COR-L47 (cell line): ENCODE results near the gene BRAT1.
A peak's percentile ranks its signal among the peaks of the same experiment; 100 is the strongest.
"Not testable (repeated sequence)": the region's sequence is repeated elsewhere in the genome, so short reads cannot be mapped to it uniquely, and the experiment has no call there.

Experiments
- DNase-seq: peaks from one replicate; lab custom pipeline; 2025; lab: John Stamatoyannopoulos, UW

The BRAT1 gene

DNA sequence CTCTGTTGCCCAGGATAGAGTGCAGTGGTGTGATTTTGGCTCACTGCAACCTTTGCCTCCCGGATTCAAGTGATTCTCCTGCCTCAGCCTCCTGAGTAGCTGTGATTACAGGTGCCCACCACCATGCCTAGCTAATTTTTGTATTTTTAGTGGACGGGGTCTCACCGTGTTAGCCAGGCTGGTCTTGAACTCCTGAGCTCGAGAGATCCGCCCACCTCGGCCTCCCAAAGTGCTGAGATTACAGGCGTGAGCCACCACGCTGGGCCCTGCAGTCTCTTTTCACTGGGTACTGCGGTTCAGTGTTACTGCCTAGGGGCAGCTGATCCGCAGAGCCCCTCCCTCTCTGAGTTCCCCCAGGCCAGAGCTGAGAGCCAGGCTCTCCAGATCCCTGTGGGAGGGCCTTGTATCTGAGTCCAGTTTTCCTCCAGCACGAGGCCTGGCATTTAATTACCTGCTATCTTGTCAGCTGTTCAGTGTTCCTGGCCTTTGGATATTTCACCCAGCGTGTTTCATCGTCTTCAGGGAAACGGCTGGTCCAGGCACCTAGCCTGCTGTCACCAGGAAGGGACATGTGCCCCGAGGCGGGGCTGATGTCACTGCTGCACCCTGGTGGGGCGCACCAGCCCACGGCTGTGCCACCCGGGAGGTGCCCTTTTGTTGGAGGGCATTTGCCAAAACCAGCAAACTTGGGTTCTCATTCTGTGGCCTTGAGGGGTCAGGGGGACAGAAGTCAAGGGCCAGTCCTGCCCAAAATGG is 19.3 kb downstream of the BRAT1 start:
- peak; percentile 19 for DNase-seq

DNA sequence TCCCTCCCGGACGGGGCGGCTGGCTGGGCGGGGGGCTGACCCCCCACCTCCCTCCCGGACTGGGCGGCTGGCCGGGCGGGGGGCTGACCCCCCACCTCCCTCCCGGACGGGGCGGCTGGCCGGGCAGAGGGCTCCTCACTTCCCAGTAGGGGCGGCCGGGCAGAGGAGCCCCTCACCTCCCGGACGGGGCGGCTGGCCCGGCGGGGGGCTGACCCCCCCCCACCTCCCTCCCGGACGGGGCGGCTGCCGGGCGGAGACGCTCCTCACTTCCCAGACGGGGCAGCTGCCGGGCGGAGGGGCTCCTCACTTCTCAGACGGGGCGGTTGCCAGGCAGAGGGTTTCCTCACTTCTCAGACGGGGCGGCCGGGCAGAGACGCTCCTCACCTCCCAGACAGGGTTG is 21.1 kb downstream of the BRAT1 start:
- DNase-seq: not testable (repeated sequence)

DNA sequence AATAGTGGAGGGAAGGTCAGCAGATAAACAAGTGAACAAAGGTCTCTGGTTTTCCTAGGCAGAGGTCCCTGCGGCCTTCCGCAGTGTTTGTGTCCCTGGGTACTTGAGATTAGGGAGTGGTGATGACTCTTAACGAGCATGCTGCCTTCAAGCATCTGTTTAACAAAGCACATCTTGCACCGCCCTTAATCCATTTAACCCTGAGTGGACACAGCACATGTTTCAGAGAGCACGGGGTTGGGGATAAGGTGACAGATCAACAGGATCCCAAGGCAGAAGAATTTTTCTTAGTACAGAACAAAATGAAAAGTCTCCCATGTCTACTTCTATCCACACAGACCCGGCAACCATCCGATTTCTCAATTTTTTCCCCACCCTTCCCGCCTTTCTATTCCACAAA is 21.8 kb downstream of the BRAT1 start:
- not testable (repeated sequence) for DNase-seq

DNA sequence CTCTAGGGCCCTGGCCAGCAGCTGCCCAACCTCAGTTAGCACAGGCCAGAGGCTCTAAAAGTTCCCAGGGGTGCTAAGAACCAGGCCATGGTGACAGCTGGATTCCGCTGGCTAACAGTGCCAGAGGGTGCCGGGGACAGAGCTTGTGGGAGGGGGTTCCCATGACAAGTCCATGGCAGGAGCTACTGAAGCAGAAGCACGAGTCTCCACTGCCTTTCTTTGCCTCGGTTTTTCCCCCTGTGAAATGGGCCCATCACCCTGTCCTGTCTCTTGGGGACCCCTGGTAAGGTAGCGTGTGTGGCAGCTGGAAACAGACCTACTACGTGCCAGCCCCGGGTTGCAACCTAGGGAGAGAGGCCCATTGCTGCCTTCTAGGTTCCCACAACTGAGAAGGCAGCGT is 22.5 kb downstream of the BRAT1 start:
- DNase-seq: not testable (repeated sequence)

DNA sequence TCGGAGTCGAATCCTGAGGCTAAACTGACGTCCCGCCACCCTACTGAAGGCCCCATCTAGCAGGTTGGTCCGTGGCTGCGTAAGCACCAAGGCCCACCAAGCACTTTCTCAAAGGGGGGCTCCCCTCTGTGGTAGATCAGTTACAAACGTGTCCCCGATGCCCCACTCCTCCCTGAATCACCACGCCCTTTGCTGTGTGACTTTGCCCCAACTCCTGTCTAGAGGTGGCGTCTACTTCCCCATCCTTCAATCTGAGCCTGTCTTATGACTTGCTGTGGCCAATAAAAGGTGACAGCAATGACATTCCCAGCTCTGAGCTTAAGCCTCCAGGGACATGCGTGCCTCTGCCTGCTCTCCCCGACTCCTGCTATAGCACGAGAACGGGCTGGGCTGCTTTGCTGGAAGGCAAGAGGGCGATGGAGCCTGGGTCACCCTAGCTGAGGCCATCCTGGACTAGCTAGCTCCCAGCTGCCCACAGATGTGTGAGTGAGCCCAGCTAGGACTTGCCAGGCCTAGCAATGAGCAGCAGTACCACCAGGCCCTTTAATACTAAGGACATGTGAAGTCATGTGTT is 23.0 kb downstream of the BRAT1 start:
- not testable (repeated sequence) for DNase-seq

DNA sequence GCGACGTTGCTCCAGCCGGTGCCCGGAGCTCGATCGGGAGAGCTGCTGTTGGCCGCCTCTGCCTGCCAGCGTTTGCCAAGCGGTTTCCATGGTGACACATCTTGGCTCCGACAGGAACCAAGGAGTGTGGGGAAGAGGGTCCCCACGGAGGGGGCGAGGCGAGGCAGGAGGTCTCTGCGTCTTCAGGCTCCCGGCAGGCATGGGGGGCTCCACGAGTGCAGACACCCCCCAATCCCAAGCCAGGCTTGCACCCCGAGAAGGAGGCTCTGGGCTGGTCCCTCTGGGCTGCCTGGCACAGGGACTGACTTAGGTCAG is 23.6 kb downstream of the BRAT1 start:
- DNase-seq: not testable (repeated sequence)

DNA sequence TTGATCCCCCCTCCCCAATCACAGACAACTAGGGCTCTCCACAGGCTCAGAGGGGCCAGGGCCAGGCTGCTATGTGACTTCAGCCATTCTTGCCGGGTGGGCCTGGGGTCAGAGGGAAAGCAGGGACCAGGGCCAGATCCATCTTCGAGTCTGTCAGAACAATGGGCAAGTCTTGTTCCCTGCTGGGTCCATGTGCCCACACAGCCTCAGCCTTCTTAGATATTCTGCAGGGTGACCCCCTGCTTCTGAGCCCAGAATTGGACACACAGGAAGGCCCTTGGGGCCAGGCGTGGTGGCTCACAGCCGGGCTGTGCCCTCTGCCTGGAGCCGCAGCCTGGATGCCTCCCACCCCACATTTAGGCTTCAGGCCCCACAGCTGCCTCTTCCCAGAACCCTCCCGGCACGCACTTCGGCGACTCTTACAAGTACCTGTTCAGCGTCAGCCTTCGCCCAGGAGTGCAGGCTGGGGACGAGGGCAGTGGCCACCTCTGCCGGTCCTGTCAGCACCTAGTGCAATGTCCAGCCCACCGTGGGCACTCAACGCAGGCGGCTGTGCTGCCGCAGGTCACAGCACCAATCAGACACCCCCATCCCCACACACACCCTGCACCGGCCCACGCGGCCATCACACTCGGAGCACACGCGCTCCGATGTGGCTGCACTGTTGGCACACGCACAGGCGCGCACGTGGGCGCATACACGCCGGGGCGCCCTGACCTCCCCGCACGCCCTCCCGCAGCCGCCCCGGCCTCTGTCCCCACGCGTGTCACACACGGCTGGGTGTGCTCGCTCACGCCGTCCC is 24.1 kb downstream of the BRAT1 start:
- DNase-seq: not testable (repeated sequence)

DNA sequence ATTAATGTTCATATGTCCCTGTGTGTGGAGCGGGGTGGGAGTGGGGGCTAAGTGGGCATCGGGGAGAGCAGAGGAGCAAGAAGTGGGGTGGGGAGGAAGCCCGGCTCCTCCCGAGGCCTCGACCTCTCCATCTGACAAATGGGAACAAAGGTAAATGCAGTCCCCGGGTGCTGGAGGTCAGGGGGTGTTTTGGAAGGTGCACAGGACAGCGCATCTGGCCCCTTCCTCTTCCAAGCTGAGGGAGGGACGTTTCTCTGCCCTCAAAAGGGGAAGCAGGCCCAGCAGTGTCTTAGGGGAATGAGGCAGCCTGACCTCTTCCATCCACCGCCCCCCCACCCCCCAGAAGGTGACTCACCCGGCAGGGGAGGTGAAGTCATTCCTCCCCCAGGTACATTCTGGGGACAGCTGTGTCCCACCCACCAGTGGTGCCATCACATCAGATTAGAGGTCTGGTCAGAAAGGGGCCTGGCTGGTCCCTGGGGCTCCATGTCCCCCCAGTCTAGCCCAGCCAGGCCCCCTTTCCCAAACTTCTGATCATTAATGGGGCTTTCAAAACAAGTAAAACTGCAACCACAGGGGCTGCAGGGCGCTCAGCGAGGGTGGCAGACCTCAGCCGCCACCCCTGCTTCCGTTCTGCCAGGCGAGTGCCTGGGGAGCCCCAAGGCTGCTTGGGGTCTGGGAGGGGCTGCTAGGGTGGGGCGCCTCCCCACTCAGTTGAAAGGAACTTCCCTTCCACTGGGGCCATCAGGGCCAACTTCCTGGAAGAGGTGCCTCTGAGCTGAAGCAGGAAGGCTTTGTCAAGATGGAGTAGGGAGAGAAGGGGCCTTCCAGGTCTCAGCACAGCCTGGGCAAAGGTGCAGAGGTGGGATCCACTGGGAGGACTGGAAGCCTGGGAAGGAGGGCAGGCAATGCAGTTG is 25.0 kb downstream of the BRAT1 start:
- no peak for DNase-seq

DNA sequence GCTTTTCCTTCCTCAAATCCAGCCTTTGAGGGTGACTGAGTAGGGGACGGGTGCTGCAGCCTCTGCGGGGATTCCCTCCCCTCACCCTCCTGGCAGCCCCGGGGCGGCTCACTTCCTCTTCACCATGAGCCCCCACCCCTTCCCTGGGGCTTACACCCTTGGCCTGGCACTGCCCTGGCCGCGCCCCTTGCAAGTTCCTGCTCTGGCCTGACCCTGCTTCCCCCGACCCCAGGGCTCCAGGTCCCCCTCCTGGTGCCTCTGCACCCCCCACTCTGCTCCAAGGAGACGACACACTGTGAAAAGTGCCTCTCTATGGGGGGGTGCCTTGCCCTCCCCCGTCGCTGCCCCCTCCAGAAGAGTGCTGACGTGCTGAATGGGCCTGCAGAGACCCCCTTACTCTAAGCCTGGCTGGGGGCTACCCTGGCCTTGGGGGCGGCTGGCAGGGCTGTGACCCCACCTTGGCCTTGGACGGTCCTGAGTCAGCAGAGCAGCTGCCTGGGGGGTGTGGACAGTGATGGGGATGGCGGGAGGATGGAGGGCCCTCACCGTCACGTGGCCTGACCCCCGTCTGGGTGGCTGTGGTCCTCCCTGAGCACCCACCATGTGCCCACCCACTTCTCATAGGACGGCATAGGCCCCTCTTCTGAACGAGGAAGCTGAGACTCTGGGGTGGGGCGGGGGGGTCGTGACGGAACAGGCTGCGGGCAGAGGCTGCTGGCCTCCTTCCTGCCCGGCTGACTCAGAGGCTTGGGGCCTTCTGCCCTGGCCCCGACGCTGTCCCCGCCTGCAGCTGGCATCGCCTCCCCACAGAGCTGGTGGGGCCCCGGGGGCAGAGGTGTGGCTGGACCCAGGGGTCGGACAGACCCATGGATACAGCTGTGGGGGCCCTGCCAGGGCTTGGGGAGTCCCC is 25.9 kb downstream of the BRAT1 start:
- no peak for DNase-seq

DNA sequence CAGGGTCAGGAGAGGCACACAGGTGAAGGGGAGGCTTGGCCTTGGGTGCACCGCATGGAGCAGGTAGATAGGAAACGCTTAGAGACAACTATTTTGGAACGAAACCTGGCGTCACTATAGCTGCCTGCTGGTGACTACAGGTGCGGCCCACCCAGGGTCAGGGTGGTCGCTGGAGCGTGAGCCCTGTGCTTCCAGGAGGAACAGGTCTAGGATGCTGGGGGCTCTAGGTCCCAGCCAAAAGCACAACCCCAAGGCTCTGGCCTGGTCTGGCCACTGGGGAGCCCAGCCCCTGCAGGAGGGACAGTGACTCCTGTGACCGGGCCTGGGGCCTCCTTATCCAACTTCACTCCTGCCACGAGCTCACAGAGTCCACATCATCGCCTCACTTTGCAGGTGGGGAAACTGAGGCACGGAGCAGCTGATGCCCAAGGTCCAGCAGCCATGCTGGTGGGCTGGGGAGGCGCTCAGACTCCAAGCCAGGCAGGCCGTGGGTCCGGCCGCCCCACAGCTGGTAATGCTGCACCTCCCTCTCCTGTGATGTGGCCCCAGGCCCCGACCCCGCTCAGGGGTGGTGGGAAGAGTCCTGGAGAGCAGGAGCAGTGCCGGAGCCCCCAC is 26.7 kb downstream of the BRAT1 start:
- DNase-seq: no peak

DNA sequence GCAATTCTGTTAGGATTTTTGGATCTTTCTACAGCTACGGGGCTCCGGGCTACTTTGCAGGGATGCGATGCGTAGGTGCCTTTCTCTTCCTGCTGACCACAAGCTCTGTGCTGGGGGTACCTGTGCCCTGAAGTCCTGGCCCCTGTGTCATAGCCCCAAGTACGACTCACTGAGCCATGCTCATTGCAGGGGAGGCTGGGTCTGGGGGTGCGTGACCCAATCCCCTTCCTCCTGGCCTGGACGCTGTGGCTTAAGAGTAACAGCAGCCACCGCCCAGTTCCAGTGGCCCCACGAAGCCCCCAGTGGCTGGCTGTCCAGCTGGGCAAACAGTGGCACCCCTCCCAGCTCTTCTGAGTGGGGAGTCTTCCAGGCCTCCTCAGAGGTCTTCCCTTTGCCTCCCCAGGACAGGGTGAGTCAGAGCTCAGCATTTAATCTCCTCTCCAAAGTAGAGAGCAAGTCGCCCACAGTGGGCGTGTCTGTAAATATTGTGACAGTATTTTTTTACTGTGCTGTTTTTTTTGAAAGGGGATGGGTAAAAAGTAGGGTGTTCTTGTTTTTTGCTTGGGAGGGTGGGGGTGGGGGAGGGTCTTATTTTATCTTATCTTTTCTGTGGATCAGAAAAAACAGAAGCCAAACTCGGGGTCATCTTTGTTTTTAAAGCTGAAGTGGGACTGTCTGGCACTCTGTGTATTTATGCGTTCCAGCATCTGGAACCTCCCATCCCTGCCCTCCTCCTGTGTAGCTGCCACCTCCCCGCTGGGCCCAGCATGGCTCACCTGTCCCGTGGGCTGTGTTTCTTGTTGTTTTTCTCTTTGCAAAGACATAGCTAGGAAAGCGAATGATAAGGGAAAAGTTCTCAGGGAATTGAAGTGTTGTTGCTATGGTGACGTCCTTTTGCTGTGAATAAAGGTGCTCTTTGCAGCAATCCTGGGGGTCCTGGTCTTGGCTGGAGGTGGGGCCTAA is 27.5 kb downstream of the BRAT1 start:
- peak; percentile 84 for DNase-seq

DNA sequence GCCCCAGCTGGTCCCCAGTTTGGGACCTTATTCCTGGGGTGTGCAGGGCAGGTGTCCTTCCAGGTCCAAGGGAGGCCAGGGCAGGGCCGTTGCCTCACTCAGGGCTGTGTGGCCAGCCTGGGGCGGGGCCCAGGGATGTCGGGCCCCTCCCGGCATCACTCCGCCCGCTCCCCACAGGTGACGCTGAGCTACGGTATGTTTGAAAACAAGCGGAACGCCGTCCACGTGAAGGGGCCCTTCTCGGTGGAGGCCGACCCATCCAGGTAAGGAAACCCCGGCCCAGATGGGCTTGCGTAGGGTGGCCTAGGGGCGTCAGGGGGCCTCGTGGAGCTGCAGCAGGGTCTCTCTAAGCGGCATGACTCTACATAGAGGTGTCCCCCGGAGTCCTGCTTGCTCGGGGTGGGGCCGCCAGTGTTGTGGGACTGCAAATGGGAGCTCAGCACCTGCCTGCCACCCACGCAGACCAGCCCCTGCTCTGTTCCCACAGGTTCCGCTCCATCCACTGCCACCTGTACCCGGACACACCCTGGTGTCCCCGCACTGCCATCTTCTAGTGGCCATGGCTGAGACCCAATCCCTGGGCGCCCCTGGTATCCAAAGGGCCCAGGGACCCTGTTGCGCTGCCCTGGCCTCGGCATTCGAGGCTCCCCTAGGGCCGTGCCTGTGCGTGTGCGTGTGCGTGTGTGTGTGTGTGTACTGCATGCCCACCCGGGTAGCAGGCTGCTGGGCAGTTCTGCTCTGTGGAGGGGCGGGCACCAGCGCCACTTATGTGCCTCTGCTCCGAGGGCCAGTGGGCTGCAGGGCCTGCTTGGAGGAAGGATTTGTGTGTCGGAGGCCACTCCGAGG is 28.4 kb downstream of the BRAT1 start:
- no peak for DNase-seq

DNA sequence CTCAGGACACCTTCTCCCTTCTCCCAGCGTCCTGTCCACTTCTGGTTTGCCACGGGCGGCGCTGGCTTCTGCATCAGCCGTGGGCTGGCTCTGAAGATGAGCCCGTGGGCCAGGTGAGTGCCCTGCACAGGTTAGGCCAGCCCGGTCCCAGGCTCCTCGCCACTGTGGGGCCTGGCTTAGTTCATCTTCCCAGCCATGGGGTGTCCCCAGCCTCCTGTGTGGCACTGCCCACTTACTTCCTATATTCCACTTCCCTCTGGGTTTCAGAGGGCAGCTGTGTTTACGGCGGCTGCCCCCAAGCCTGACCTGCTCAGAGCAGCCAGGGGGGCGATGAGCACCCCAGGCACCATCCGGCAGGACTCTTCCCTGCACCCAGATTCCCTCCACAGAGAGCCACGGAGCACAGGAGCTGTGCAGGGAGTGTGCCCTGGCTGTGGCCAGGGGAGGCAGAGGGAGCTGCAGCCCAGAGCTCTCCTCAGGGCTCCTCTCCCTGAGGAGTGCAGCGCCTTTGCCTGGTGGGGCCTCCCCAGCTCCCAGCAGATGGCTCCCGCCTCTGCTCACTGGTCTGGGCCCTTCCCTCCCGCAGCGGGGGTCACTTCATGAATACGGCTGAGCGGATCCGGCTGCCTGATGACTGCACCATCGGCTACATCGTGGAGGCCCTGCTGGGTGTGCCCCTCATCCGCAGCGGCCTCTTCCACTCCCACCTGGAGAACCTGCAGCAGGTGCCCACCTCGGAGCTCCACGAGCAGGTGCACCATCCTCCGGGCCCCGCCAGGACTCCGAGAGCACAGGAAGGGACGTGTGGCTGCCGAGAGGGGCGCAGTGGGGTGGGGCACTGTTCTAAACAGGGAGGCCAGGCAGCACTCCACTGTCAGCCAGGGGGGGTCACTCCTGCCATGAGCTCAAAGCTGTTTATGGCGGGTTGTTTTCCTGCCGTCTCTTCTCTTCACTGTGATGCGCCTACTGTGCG is 29.4 kb downstream of the BRAT1 start:
- DNase-seq: peak; percentile 91

DNA sequence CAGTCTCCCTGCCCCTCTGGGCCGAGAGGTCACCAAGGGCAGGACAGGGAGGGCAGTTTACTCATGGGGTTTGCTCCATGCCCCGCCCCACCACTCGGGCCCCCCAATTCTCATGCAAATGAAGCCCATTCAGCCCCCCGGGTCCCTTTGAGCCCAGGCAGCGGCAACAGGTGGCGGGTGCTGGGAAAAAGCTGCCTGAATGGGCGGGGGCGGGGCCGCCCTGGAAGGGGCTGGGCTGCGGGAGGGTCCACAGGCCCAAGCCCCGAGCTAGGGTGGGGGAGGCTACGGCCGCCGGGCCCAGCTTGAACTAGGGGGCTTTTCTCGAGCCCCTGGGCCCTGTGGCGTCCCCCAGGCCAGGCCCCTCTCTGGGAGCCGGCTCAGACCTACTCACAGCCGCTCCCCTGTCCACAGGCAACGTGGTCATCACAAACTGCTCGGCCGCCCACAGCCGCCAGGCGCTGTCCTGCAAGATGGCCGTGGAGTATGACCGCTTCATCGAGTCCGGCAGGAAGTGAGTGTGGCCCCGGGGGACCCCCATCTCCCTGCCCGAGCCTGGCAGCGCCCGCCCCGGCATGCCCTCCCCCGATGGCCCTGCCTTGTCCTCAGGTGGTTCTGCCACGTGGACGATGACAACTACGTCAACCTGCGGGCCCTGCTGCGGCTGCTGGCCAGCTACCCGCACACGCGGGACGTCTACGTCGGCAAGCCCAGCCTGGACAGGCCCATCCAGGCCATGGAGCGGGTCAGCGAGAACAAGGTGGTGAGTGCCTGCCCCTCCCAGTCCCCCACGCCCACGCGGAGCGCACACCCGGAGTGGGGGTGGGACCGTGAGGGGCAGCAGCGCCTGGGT is 30.3 kb downstream of the BRAT1 start:
- no peak for DNase-seq

DNA sequence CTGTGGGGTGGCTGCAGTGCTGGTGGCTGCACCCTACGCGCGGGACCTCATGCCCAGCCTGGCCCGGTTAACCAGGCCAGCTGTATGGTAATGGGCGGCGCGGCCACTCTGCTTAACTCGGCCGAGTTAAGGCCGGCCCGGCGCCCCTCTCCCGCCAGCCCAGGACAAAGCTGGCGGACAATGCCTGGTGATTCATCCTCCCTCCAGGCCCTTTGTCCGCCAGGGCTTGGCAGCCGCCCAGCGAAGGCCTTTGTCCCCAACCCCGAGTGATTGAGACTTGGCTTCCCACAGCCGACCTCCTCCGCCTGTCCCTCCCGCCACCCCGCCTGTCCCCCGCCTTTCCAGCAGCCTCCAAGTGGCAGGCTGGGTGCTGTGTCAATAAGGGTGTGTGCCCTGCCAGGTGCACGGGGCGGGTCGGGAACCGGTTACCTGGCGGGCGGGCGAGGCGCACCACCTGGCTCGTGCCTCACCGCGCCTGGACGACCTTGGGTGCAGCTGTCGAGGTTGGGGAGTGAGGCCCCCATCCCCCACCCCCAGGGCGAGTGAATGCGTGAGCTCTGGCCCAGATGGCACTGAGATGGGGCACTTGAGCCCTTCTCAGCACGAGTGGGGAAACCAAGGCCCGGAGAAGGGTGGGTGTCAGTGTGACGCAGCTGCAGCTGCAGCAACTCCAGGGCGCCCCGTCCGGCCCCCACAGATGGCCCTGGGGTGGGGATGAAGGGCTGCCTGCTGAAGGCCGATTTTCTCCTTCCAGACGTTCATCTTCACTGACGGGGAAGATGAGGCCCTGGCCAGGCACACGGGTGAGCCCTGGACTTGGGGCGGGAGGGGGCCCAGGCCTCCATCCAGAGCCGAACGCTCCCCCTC is 31.1 kb downstream of the BRAT1 start:
- peak; percentile 97 for DNase-seq
